HUES64 (cell line): ENCODE measurements around the gene PLAU.

Experiments used
- H3K27ac ChIP-seq: 2 replicates; pipeline ENCODE4 v1.7.0; 2013; ENCODE audit warnings: low read depth, low read length, inconsistent platforms
- H3K27me3 ChIP-seq: 2 replicates; pipeline ENCODE4 v1.6.1; 2013; ENCODE audit warnings: mild to moderate bottlenecking, low read length; ENCODE audit not compliant: insufficient read depth
- H3K36me3 ChIP-seq: 2 replicates; pipeline ENCODE4 v1.6.1; 2013; ENCODE audit warnings: mild to moderate bottlenecking, low read length; ENCODE audit not compliant: insufficient read depth
- H3K4me1 ChIP-seq: 2 replicates; pipeline ENCODE4 v1.6.1; 2013; ENCODE audit warnings: mild to moderate bottlenecking, low read length, moderate library complexity; ENCODE audit not compliant: insufficient read depth
- H3K4me3 ChIP-seq: 2 replicates; pipeline ENCODE4 v1.5.1; 2013; ENCODE audit warnings: mild to moderate bottlenecking, low read length, moderate library complexity
- H3K9ac ChIP-seq: 2 replicates; pipeline ENCODE4 v1.6.1; 2013; ENCODE audit warnings: mild to moderate bottlenecking, low read depth, low read length
- H3K9me3 ChIP-seq: 2 replicates; pipeline ENCODE4 v1.6.1; 2013; ENCODE audit warnings: low read depth, low read length; ENCODE audit not compliant: insufficient read depth
- WGBS: fragments of 150-250, 120-280 bp; methylation state at CpG from one replicate; pipeline ENCODE4 v1.1.7; 2013; ENCODE audit warnings: missing lambda C conversion rate; 5-methylcytosine and 5-hydroxymethylcytosine counted together

The PLAU gene

DNA sequence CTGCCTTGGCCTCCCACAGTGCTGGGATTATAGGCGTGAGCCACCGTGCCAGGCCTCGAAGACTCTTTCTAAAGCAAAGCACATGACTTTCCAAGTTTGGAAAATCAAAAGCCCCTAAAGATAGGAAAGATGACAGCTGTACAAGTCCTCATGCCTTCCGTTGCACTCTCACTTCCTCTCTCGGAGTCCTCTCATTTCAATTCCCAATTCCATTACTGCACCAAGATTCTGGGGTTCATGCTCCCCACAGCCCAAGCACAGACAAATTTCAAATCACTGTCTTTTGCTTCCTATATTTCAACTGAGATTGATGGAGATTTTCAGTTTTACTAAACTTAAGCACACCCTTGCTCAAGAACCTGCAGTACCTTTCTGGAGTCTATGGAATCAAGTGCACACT, 10.9 kb upstream of the PLAU start:
- Histone ChIP-seq H3K36me3 (no peaks in the 10 kb centered on the region), H3K4me3 (no peak overlapping the region), H3K27ac (no peak overlapping the region), H3K4me1 (peaks cover under 1% of the 10 kb centered on the region; the same call in 1 of the 2 replicates), H3K9ac (no peak overlapping the region), H3K9me3 (no peaks in the 10 kb centered on the region), H3K27me3 (no peaks in the 10 kb centered on the region)
- 91% methylated on average over 5 of the region's 5 CpGs for WGBS

DNA sequence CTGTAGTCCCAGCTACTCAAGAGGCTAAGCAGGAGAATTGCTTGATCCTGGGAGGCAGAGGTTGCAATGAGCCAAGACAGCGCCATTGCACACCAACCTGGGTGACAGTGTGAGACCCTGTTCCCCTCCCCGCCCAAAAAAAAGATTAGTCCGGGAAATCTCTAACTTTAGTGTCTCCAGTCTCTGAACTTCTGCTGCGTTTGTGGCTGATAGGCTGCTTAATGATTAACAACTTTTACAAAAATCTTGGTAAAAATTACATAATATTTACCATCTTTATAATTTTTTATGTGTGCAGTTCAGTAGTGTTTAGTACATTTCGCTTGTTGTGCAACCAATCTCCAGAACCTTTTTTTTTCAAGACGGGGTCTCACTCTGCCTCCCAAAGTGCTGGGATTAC, 9.7 kb upstream of the PLAU start:
- peaks cover 12% of the 10 kb centered on the region for H3K4me1 ChIP-seq
- no peaks in the 10 kb centered on the region for H3K9me3 ChIP-seq
- no peaks in the 10 kb centered on the region for H3K36me3 ChIP-seq
- no peak overlapping the region for H3K4me3 ChIP-seq
- H3K27ac ChIP-seq, result no peak overlapping the region
- no peak overlapping the region for H3K9ac ChIP-seq
- no peaks in the 10 kb centered on the region for H3K27me3 ChIP-seq
- 81% methylated on average over 6 of the region's 6 CpGs for WGBS

DNA sequence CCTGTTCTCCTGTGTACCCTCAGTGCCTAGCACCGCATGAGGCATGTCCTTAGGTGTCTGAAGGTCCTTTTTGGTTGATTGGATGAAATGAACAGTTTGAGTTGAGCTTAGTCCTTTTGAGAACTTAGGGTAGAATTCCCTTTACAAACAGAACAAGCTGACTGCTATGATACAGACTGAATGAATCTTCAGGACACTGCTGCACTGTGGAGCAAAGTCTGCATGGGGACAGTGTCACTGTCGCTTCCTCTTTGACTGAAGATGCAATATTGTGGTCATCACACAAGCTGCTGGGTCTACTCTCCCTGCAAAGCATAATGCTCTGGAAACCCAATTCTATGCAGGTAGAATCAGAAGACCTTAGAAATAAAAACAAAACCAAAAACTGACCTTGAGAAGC, 8.6 kb upstream of the PLAU start:
- Histone ChIP-seq H3K27ac (no peak overlapping the region), H3K27me3 (no peaks in the 10 kb centered on the region), H3K4me3 (no peak overlapping the region), H3K9me3 (no peaks in the 10 kb centered on the region), H3K36me3 (no peaks in the 10 kb centered on the region), H3K4me1 (peaks cover 21% of the 10 kb centered on the region), H3K9ac (no peak overlapping the region)
- 90% methylated on average over 2 of the region's 2 CpGs for WGBS

DNA sequence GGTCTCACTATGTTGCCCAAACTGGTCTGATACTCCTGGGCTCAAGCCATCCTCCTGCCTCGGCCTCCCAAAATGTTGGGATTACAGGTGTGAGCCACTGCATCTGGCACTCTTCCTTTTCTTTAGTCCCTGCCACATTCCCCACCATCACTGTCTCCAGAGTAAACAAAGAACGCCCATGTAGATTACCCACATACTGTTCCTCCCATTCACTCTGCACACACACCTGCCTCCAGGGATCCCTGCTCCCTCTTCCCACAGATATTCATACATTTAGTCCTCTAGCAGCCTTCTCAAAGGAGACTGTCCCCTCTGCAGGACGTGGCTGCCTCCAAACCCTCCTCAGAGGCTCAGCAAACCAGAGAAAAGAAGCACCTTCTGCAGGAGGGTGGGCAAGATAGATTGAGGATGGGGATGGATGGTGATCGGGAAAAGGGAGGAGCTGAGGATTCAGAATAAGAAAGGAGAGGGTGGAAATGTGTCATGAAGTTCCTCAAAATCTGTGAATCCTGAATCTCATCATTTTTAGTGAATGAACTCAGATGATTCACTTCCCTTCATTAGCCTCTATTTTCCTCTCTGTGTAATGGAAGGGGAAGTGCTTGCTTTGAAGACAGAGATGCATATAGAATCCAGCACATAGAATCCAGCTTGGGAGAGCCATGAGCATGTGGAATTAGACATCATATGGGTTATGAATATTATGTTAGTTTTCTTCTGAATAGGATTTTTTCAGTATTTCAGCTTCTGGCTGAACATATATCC, 5.5 kb upstream of the PLAU start:
- Histone ChIP-seq H3K9me3 (no peaks in the 10 kb centered on the region), H3K27ac (no peak overlapping the region), H3K9ac (no peak overlapping the region)

DNA sequence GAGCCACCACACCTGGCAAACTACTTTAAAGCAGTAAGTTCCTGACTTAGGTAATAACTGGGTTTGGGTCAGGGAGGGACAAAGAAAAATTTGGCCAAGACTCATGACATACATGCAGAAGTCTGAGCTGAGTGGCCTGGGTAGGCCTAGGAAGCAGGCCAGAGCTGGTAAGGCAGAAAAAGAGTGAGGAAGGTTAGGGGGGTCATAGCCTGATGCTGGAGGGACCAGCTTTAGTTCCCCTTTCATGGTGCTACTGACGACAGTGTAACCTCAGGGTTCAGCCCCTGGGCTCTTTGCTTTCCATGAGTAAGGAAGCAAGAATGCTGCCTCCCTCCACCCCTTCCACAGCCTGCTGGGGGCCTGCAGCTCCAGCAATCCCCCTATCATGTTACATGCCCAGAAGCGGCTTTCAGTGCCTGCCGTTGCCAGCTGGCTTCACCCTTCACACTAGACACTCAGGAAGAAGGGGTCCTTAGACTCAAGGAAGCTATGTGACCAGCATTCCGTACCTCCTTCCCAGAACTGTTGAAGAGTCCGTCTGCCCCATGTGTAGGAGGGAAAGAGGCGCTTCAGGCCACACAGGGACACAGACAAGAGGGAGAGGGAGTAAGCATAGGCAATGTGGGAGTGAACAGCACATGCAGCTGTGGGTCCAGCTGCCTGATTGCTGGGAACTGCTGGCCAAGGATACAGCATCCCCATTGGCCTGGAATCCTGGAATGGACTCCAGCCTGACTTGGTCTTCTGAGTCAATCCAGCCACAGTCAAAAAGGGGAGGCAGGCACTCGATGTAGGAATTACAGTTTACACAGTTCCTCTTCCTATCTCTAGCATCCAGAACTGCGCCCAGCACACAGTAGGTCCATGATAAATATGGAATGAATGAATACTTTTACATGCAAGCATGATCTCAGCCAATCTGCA, 4.1 kb upstream of the PLAU start:
- Histone ChIP-seq H3K9ac (peak overlapping the region; percentile 16), H3K27ac (peak overlapping the region; percentile 76), H3K36me3 (no peaks in the 10 kb centered on the region), H3K4me1 (peaks cover 46% of the 10 kb centered on the region), H3K4me3 (peak overlapping the region; percentile 3; the same call in 1 of the 2 replicates), H3K27me3 (peaks cover 21% of the 10 kb centered on the region), H3K9me3 (no peaks in the 10 kb centered on the region)
- WGBS, result 33% methylated on average over 8 of the region's 8 CpGs

More for the DNA sequence above, 5.5 kb upstream of the PLAU start:
- H3K4me3 ChIP-seq, result no peak overlapping the region
- peaks cover 11% of the 10 kb centered on the region; the same call in 1 of the 2 replicates for H3K27me3 ChIP-seq
- 50% methylated on average over 4 of the region's 4 CpGs for WGBS
- peaks cover 46% of the 10 kb centered on the region for H3K4me1 ChIP-seq
- no peaks in the 10 kb centered on the region for H3K36me3 ChIP-seq

DNA sequence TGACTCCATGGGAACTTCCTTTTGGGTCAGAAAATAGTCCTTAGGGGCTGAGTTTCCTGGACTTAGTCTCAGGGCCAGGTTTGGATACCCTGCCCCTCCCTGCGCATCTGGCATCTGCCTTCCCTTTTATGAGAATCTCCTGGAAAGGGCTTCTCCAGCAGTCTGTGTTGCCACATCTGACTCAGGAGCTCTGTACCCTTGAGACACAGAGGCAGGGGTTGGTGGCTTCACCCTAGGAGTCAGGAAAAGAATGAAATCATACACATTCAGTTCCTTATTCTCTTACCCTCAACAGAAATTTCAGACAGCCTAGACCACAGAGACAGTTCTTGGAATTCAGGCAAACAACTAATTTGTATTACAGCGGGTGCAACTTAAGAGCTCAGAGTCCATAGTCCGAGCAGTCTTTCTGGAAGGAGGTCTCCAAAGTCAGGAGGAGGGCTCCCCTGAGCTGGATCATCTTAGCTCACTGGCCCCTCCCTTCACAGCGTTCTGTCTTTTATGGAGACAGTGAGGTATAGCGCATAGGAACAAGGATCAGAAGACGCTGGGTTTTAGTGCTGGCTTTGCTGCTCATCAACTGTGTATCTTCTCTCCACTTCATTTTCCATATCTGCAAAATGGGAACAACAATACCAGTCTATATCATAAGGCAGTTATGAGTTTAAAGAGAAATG, 3.0 kb upstream of the PLAU start:
- Histone ChIP-seq H3K9ac (no peak overlapping the region), H3K36me3 (no peaks in the 10 kb centered on the region), H3K4me3 (no peak overlapping the region), H3K27ac (no peak overlapping the region), H3K9me3 (no peaks in the 10 kb centered on the region), H3K4me1 (peaks cover 49% of the 10 kb centered on the region), H3K27me3 (peaks cover 28% of the 10 kb centered on the region)
- WGBS, result 91% methylated on average over 6 of the region's 6 CpGs

DNA sequence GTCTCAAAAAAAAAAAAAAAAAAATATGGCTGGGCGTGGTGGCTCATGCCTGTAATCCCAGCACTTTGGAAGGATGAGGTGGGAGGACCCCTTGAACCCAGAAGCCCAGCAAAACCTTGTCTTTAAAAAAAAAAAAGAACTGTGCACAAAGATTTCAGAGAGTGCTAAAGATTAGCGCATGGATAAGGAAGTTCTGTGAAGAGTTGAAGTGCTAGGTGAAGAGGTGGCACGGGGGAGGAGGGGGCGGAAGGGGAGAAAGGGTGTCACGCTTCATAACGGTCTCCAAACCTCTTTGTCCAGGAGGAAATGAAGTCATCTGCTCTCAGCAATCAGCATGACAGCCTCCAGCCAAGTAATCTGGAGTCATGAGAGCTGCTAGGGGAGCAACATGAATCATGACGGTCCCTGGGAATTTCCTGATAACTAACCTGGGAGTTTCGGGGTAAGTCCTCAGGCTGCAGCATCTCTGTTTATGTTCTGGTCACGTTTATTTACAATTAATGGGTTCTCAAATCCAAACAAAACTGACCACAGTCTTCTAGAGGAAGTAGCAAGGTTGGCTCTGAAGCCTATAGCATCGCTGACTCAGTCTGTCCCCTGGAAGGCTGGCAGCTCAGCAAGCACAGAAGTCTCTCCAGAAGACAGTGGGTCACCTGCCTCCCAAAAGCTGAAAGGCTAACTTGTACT, 1.9 kb upstream of the PLAU start:
- H3K9ac ChIP-seq, result 0 out of 2 replicates have a peak overlapping the region, but pooled peaks have one; percentile 17
- no peaks in the 10 kb centered on the region for H3K9me3 ChIP-seq
- peaks cover 28% of the 10 kb centered on the region for H3K27me3 ChIP-seq
- no peak overlapping the region for H3K27ac ChIP-seq
- H3K4me3 ChIP-seq, result no peak overlapping the region
- peaks cover 5% of the 10 kb centered on the region; the same call in 1 of the 2 replicates for H3K36me3 ChIP-seq
- 49% methylated on average over 9 of the region's 10 CpGs for WGBS
- peaks cover 54% of the 10 kb centered on the region for H3K4me1 ChIP-seq

DNA sequence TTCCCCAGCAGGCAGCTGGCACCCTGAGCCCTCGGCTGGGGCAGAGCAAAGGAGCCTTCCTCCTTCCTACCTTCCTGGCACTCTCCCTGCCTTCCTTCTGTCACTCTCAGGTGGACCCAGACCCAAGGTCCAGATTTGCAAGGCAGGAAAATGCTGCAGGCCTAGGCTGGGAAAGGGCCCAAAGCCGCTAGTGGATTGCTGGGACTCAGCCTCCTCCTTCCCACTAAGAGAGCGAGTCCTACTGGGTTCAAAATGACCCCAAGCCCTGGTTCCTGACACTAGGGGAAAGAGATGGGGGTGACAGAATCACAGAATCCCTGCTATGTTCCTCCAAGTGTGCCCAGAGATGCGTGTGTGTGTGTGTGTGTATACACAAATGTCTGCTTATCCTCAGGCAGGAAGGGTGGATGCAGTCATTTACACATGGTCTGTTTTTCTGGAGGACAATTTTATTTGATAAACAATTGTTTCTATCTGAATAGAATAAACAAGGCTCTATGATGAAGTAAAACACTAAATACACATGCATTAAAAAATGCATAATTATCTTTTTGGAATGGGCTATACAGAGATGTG, 1.3 kb upstream of the PLAU start:
- H3K9me3 ChIP-seq, result no peaks in the 10 kb centered on the region
- 0 out of 2 replicates have a peak overlapping the region, but pooled peaks have one; percentile 4 for H3K4me3 ChIP-seq
- 0 out of 2 replicates have a peak overlapping the region, but pooled peaks have one; percentile 17 for H3K9ac ChIP-seq
- peaks cover 28% of the 10 kb centered on the region for H3K27me3 ChIP-seq
- peaks cover 6% of the 10 kb centered on the region; the same call in 1 of the 2 replicates for H3K36me3 ChIP-seq
- H3K4me1 ChIP-seq, result peaks cover 60% of the 10 kb centered on the region
- 67% methylated on average over 4 of the region's 4 CpGs for WGBS
- H3K27ac ChIP-seq, result no peak overlapping the region

DNA sequence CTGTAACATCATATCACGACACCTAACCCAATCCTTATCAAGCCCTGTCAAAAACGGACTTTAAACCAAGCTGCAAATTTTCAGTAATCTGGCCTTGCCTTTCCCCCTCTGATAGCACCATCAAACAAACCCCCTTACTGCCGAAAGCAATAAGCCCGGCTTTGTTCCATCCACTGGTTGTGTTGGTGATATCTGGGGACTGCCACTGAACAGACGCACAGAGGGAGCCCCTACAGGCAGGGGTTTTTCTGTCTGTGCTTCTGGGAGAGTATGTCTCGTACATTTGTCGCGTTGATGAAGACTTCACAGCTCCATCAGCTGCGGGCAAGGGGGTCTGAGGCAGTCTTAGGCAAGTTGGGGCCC, 550 bp upstream of the PLAU start:
- Histone ChIP-seq H3K27me3 (peaks cover 28% of the 10 kb centered on the region), H3K27ac (no peak overlapping the region), H3K9ac (peak overlapping the region; percentile 75), H3K36me3 (peaks cover 14% of the 10 kb centered on the region), H3K4me3 (peak overlapping the region; percentile 90), H3K4me1 (peaks cover 58% of the 10 kb centered on the region), H3K9me3 (no peaks in the 10 kb centered on the region)
- WGBS, result 12% methylated on average over 9 of the region's 9 CpGs

DNA sequence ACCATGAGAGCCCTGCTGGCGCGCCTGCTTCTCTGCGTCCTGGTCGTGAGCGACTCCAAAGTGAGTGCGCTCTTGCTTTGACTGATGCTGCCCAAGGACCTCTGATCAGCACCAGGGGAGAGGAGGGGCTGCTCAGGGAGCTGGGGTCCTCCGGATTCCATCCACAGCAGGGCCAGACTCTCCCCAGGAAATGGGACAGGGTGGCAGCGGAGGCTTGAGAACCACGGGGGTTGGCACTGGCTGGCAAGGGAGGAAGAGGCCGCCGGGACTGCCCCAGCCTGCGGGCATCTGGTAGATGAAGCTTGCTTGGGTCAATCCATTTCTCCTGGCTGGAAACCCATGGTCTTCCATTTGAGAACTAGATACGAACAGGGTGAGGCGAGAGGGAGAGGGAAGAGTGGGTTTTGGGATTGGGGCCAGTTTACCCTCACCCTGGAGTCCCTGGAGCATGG, 647 bp downstream of the PLAU start:
- Histone ChIP-seq H3K9ac (peak overlapping the region; percentile 75), H3K4me1 (peaks cover 46% of the 10 kb centered on the region), H3K9me3 (no peaks in the 10 kb centered on the region), H3K36me3 (peaks cover 20% of the 10 kb centered on the region), H3K27me3 (peaks cover 28% of the 10 kb centered on the region), H3K4me3 (peak overlapping the region; percentile 90), H3K27ac (no peak overlapping the region)
- WGBS, result 14% methylated on average over 14 of the region's 14 CpGs
